Chondrocyte (in vitro differentiated cells): ENCODE data around the gene DCP1A. TPM values are rescaled to one million over a fixed set of nuclear protein-coding genes. Genes with fewer than 3 reads are reported as not detected.

ENCODE experiments used
- DNase-seq: peaks from one replicate; pipeline ENCODE4 v3.0.0; 2021; ENCODE audit warnings: mixed read lengths, low spot score
- H3K27ac Mint-ChIP-seq: one replicate; pipeline ENCODE4 v1.8.0; 2021; ENCODE audit warnings: mild to moderate bottlenecking, moderate library complexity, mixed read lengths; ENCODE audit not compliant: unreplicated experiment
- H3K27me3 Mint-ChIP-seq: 2 replicates; pipeline ENCODE4 v1.8.0; 2021; ENCODE audit warnings: low read depth, mixed read lengths
- H3K36me3 Mint-ChIP-seq: 2 replicates; pipeline ENCODE4 v1.8.0; 2021; ENCODE audit warnings: low read depth, mixed read lengths
- H3K4me1 Mint-ChIP-seq: 2 replicates; pipeline ENCODE4 v1.8.0; 2021; ENCODE audit warnings: low read depth, mild to moderate bottlenecking, mixed read lengths
- H3K4me3 Mint-ChIP-seq: one replicate; pipeline ENCODE4 v1.8.0; 2021; ENCODE audit warnings: mild to moderate bottlenecking, moderate library complexity, mixed read lengths; ENCODE audit not compliant: unreplicated experiment
- H3K9me3 Mint-ChIP-seq: 2 replicates; pipeline ENCODE4 v1.8.0; 2021; ENCODE audit warnings: low read depth, mixed read lengths
- total RNA-seq: library from RNA; stranded (reverse); gene quantifications from 3 replicates; pipeline ENCODE4 v1.2.1, GENCODE V29; 2021
- TF ChIP-seq, protein P1 (sequence below): fragments of 200-600 bp; sonication (generic); IDR thresholded peaks from 2 replicates; pipeline ENCODE4 v1.5.0; 2021; ENCODE audit warnings: antibody characterized with exemption, mild to moderate bottlenecking, moderate library complexity

The DCP1A gene
- total RNA-seq, 1 donor from 2014 or later, result 15.6 TPM

DNA sequence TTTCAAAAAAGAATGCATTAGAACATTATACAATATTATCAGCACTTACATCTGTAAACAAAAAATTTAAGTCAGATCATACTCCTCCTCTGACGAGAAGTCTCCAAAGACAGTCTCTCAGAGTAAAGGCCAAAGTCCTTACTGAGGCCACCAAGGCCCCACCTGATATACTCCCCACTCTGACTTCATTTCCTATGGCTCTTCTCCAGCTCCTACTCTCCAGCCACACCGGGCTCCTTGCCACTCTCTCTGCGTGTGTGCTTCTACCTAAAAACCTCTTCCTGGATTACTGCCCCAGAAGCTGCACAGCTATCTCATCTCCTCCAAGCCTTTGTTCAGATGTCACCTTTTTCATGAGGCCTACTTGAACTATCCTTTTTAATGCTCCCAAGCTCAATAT is 5.0 kb downstream of the DCP1A start:
- Mint-ChIP-seq H3K4me3 (no peak overlapping the region), H3K4me1 (peaks cover 22% of the 10 kb centered on the region), H3K27ac (no peak overlapping the region), H3K27me3 (no peaks in the 10 kb centered on the region), H3K36me3 (peaks cover 12% of the 10 kb centered on the region), H3K9me3 (no peaks in the 10 kb centered on the region)
- TF ChIP-seq, protein P1, sequence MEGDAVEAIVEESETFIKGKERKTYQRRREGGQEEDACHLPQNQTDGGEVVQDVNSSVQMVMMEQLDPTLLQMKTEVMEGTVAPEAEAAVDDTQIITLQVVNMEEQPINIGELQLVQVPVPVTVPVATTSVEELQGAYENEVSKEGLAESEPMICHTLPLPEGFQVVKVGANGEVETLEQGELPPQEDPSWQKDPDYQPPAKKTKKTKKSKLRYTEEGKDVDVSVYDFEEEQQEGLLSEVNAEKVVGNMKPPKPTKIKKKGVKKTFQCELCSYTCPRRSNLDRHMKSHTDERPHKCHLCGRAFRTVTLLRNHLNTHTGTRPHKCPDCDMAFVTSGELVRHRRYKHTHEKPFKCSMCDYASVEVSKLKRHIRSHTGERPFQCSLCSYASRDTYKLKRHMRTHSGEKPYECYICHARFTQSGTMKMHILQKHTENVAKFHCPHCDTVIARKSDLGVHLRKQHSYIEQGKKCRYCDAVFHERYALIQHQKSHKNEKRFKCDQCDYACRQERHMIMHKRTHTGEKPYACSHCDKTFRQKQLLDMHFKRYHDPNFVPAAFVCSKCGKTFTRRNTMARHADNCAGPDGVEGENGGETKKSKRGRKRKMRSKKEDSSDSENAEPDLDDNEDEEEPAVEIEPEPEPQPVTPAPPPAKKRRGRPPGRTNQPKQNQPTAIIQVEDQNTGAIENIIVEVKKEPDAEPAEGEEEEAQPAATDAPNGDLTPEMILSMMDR, result no peak
- no peak for DNase-seq

DNA sequence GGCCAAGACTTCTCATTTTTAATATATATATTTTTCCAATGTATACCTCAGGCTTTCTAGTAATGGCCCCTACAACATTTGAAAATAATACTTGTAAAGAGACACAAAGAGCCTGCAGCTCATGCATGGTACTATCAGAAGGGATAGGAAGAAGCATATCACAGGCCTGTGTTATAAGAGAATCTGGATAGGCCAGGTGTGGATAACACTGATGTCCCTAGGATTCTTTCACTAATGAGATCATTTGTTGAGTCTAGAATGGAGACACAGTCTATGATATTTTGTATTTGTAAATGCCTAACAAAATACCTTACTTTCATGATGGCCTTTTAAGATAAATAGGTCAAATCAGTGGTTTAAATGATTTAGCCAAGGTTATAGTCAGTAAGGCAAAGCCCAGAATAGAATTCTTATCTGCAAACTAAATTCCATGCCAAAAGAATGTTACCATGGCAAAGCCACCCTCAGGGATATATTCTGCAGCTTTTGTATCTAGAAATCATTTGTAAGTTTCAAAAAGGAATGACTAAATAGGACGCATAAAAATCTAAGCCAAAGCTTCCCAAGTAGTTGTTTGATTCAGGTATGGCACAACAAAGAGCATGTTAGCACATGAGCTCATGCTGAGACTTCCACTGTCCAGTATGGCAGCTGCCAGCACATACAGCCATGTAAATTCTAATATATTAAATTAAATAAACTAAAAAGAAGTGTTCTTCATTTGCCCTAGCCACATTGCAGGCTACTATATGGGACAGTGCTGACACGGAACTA is 10.0 kb downstream of the DCP1A start:
- H3K4me1 Mint-ChIP-seq, result no peaks in the 10 kb centered on the region
- no peak overlapping the region for H3K4me3 Mint-ChIP-seq
- no peak for DNase-seq
- H3K9me3 Mint-ChIP-seq, result no peaks in the 10 kb centered on the region
- H3K36me3 Mint-ChIP-seq, result peaks cover 12% of the 10 kb centered on the region
- no peaks in the 10 kb centered on the region for H3K27me3 Mint-ChIP-seq
- TF ChIP-seq, protein P1, result no peak
- H3K27ac Mint-ChIP-seq, result no peak overlapping the region

DNA sequence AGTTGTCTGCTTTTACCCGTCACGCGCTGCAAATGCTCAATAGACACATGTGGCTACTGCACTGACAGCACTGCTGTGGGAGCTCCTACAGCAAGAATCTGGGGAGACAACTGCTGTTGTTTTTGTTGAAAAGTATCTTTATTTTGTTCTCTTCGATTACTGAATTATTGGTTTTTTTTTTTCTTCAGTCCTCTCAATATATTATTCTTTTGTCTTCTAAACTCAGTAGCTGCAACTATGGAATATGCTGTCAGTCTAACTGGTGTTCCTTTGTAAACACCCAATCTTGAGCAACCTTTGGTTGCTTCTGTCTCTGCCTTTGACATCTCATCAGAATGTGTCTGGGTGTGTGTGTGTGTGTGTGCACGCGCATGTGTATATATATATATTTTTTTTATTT is 12.6 kb downstream of the DCP1A start:
- H3K27ac Mint-ChIP-seq, result no peak overlapping the region
- H3K36me3 Mint-ChIP-seq, result peaks cover 10% of the 10 kb centered on the region
- no peaks in the 10 kb centered on the region for H3K27me3 Mint-ChIP-seq
- no peaks in the 10 kb centered on the region for H3K9me3 Mint-ChIP-seq
- TF ChIP-seq, protein P1, result no peak
- H3K4me3 Mint-ChIP-seq, result no peak overlapping the region
- peaks cover 6% of the 10 kb centered on the region for H3K4me1 Mint-ChIP-seq
- no peak for DNase-seq

DNA sequence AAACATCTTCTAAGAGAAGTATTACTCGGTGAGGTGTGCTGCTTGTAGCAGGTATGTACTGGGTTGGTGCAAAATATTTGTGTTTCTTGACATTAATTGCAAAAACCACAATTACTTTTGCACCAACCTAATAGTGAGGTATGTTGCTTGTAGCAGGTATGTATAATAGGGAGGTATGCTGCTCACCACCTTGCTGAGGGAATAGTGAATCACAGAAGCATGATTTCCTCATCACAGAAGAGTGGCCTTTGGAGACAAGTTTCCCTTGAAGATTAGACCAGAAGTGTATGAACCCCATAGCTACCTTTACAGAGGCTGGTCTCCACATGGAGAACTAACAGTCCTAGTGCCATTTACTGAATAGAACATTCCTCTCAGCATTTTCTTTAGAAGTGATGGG is 15.5 kb downstream of the DCP1A start:
- Mint-ChIP-seq H3K4me1 (peaks cover 15% of the 10 kb centered on the region), H3K27ac (no peak overlapping the region), H3K9me3 (no peaks in the 10 kb centered on the region), H3K27me3 (no peaks in the 10 kb centered on the region), H3K36me3 (peaks cover 9% of the 10 kb centered on the region), H3K4me3 (no peak overlapping the region)
- TF ChIP-seq, protein P1, result no peak
- DNase-seq, result no peak

DNA sequence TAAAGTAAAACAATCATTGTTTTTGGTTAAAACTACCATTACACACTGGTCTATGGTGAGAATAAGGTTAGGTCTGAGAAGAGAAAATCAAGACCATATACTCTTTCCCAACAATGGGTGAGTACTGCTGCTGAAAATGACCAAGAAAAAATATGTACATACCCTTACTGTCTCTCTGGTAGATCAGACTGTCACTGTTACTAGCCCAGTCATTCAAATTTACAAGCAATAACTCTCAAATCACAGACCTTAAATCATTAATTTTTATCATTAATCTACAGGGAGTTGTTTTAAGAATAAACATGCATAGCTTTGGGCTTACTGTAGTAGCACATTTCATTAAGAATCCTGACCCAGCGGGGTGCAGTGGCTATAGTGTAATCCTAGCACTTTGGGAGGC is 17.4 kb downstream of the DCP1A start:
- H3K4me3 Mint-ChIP-seq, result no peak overlapping the region
- TF ChIP-seq, protein P1, result no peak
- H3K27me3 Mint-ChIP-seq, result no peaks in the 10 kb centered on the region
- H3K36me3 Mint-ChIP-seq, result peaks cover 8% of the 10 kb centered on the region
- no peaks in the 10 kb centered on the region for H3K9me3 Mint-ChIP-seq
- DNase-seq, result no peak
- peaks cover 28% of the 10 kb centered on the region for H3K4me1 Mint-ChIP-seq
- H3K27ac Mint-ChIP-seq, result no peak overlapping the region
